ENCODE measurements around the gene IFI27L1. TPM values are rescaled to one million over a fixed set of nuclear protein-coding genes. Genes with fewer than 3 reads are reported as not detected.

Gene IFI27L1
- total and polyA plus RNA-seq, 7 donors: 6.5 to 15.0 (median 10.4) TPM

- ATAC-seq (no peak), DNase-seq (no peak)
- H3K27me3 ChIP-seq (ENCODE audit: insufficient read depth in 3 of 3, low read length in 2 of 3): no peaks in the 10 kb centered on the region
- peaks cover 14% of the 10 kb centered on the region for H3K4me1 ChIP-seq
- H3K27ac ChIP-seq: no peak overlapping the region
- WGBS, 3 donors: 87 to 94% (median 88%) methylated on average over 9 of the region's 9 CpGs
- H3K9me3 ChIP-seq: no peaks in the 10 kb centered on the region
- no peak for TF ChIP-seq CTCF (IDR thresholded peaks at IDR 0.05)
- no peak overlapping the region for H3K4me3 ChIP-seq
- H3K36me3 ChIP-seq (ENCODE audit: insufficient read depth in 1 of 2, low read depth in 1 of 2): no peaks in the 10 kb centered on the region
- intact Hi-C loops (cut with DNase I): loop anchor here (2.0 to 5.0 kb wide), 2 partner anchors 99 to 139 kb away; no protein-coding TSS in a partner anchor
Observed at GRCh38 chr14:94037954-94038353, 43.2 kb upstream of the IFI27L1 start.

- no peak for TF ChIP-seq CTCF (IDR thresholded peaks at IDR 0.05)
- Histone ChIP-seq H3K27me3 (ENCODE audit: insufficient read depth in 3 of 3, low read length in 2 of 3) (no peaks in the 10 kb centered on the region), H3K27ac (no peak overlapping the region), H3K4me1 (peaks cover 20% of the 10 kb centered on the region), H3K36me3 (ENCODE audit: insufficient read depth in 1 of 2, low read depth in 1 of 2) (no peaks in the 10 kb centered on the region), H3K4me3 (no peak overlapping the region), H3K9me3 (no peaks in the 10 kb centered on the region)
- no peak for ATAC-seq
- no peak for DNase-seq
- intact Hi-C loops (cut with DNase I): loop anchor here in 1 of 2 donors (5.0 kb wide), 1 partner anchor 139 kb away; no protein-coding TSS in a partner anchor
- WGBS, 3 donors: 84 to 88% (median 87%) methylated on average over 7 of the region's 7 CpGs
Observed at GRCh38 chr14:94038510-94038909, 42.6 kb upstream of the IFI27L1 start.

GRCh38 chr14:94038921-94039629, 42.0 kb upstream of the IFI27L1 start:
- TF ChIP-seq CTCF (IDR thresholded peaks at IDR 0.05): no peak
- DNase-seq (no peak), ATAC-seq (no peak)
- no peak overlapping the region for H3K27ac ChIP-seq
- peaks cover 24% of the 10 kb centered on the region for H3K4me1 ChIP-seq
- intact Hi-C loops (cut with DNase I): loop anchor here in 1 of 2 donors (5.0 kb wide), 1 partner anchor 138 kb away; no protein-coding TSS in a partner anchor
- no peaks in the 10 kb centered on the region for H3K27me3 ChIP-seq (ENCODE audit: insufficient read depth in 3 of 3, low read length in 2 of 3)
- WGBS, 3 donors: 86 to 92% (median 91%) methylated on average over 11 of the region's 11 CpGs
- H3K4me3 ChIP-seq: no peak overlapping the region
- H3K9me3 ChIP-seq: no peaks in the 10 kb centered on the region
- H3K36me3 ChIP-seq (ENCODE audit: insufficient read depth in 1 of 2, low read depth in 1 of 2): no peaks in the 10 kb centered on the region

GRCh38 chr14:94040247-94040646, 40.9 kb upstream of the IFI27L1 start:
- Histone ChIP-seq H3K9me3 (no peaks in the 10 kb centered on the region), H3K4me3 (no peak overlapping the region), H3K4me1 (peaks cover 24% of the 10 kb centered on the region), H3K27ac (no peak overlapping the region), H3K36me3 (ENCODE audit: insufficient read depth in 1 of 2, low read depth in 1 of 2) (peaks cover 0 to 12% of the 10 kb centered on the region in 2 donors), H3K27me3 (ENCODE audit: insufficient read depth in 3 of 3, low read length in 2 of 3) (no peaks in the 10 kb centered on the region)
- 85 to 88% (median 88%) methylated on average over 5 of the region's 5 CpGs for WGBS, 3 donors
- intact Hi-C loops (cut with DNase I): no loop called here
- TF ChIP-seq CTCF (IDR thresholded peaks at IDR 0.05): no peak
- DNase-seq: no peak
- ATAC-seq: no peak

Measured in psoas muscle (tissue), 8 donors.